Gastrocnemius medialis (tissue), 4 donors: Measurements from ENCODE around the gene EXOG.

Source experiments
- POLR2A ChIP-seq, 2 donors: fragments of 450-650 bp; IDR thresholded peaks; one replicate each; pipeline ENCODE4 v1.6.1; 2017; ENCODE audit warnings: antibody characterized with exemption in 2 of 2, mild to moderate bottlenecking in 2 of 2, moderate library complexity in 2 of 2
- TF ChIP-seq, protein P1 (sequence below), 5 experiments: fragments of 450-650 bp in 3 of 5; fragments of 200-600 bp in 2 of 5; sonication (generic) in 2 of 5; IDR thresholded peaks in 4 of 5; conservative IDR thresholded peaks in 1 of 5; 1 replicate in 4 of 5; 2 replicates in 1 of 5; pipeline ENCODE4 v1.5.1; 2016 to 2019; ENCODE audit warnings: antibody characterized with exemption in 5 of 5, mild to moderate bottlenecking in 3 of 5, moderate library complexity in 3 of 5

DNA sequence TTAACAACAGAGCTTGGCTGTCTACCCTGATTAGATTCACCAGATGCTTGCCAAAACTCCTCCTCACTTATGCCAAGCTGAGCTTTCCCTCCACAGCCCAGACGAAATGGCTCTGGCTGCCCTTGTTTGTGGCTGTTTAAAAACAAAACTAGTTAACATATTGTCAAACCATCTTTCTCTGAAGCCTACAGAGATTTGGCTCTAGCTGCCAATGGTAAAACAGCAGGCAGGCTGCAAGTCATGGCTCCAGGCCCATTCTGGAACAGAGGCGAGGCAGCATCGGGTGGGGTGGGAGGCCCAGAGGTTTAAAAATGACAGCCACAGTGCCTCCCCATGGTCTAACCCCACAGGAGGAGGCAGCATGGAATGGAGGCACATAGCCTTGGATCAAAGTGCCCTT, 77.4 kb downstream of the EXOG start:
- TF ChIP-seq POLR2A (IDR thresholded peaks at IDR 0.05) = no peak
- TF ChIP-seq, protein P1, sequence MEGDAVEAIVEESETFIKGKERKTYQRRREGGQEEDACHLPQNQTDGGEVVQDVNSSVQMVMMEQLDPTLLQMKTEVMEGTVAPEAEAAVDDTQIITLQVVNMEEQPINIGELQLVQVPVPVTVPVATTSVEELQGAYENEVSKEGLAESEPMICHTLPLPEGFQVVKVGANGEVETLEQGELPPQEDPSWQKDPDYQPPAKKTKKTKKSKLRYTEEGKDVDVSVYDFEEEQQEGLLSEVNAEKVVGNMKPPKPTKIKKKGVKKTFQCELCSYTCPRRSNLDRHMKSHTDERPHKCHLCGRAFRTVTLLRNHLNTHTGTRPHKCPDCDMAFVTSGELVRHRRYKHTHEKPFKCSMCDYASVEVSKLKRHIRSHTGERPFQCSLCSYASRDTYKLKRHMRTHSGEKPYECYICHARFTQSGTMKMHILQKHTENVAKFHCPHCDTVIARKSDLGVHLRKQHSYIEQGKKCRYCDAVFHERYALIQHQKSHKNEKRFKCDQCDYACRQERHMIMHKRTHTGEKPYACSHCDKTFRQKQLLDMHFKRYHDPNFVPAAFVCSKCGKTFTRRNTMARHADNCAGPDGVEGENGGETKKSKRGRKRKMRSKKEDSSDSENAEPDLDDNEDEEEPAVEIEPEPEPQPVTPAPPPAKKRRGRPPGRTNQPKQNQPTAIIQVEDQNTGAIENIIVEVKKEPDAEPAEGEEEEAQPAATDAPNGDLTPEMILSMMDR (IDR thresholded peaks at IDR 0.05 in 4 of 5, conservative IDR thresholded peaks at IDR 0.05 in 1 of 5) = no peak
